SW 1271 (cell line): ENCODE results near the gene RPTOR.

Experiments
- DNase-seq, 2 experiments: peaks; one replicate each; lab custom pipeline; 2025; lab: John Stamatoyannopoulos, UW

Gene RPTOR

DNA sequence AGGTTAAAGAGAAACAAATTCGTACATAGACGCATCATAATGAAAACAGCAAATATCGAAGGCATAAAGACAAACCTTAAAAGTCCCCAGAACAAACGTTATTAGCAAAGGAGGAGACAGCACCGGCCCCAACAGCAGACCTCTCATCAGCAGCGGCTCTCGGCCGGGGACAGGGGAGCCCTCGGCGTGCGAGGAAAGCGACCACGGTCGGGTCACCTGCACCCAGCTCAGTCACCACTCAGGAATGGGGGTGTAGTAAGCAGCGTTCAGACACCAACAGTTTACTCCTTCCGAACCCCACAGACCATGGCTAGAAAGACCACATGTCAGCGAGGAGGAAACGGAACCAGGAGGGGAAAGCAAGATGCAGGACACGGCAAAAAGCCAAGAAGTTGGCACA, 337.7 kb downstream of the RPTOR start:
- DNase-seq: no peak

- no peak for DNase-seq
These were observed 338.5 kb downstream of the RPTOR start for GRCh38 chr17:80882926-80883685.

DNA sequence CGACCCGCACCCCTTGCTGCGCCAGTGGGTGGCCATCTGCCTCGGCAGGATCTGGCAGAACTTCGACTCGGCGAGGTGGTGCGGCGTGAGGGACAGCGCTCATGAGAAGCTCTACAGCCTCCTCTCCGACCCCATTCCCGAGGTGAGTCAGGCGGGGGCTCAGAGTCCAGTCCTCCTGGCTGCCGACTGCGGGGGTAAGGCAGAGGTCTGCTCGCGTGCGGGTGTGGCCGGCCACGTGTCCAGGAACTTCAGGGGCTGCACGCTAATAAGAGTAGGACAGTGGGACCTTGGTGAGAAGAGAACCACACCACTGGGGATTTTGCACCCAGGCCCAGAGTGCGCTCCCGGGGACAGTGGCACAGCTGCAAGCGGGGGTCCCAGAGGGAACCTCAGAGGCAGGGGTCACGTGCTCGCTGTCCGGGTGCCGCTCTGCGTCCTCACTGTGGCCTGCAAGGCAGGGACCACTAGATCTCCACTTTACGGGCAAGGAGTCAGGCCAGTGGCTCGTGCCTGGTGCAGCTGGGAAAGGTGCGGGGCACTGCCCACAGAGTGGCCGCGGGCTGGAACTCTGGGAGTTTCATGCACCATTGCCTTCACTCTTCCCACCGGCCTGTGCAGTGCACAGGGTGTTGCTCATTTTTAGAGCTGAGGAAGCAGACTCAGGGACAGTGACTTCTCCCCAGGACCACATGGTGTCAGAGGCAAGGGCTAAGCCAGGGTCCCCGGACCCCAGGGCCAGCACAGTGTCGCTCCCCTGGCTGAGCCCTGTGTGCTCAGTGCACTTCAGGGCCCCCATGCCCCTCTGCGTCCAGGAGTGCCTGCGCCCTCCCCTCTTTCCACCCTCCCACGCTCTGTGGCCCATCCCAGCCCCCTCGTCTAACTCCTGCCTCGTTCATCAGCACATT, 339.4 kb downstream of the RPTOR start:
- DNase-seq: no peak

GRCh38 chr17:80884811-80885210, 340.2 kb downstream of the RPTOR start:
- no peak for DNase-seq

DNA sequence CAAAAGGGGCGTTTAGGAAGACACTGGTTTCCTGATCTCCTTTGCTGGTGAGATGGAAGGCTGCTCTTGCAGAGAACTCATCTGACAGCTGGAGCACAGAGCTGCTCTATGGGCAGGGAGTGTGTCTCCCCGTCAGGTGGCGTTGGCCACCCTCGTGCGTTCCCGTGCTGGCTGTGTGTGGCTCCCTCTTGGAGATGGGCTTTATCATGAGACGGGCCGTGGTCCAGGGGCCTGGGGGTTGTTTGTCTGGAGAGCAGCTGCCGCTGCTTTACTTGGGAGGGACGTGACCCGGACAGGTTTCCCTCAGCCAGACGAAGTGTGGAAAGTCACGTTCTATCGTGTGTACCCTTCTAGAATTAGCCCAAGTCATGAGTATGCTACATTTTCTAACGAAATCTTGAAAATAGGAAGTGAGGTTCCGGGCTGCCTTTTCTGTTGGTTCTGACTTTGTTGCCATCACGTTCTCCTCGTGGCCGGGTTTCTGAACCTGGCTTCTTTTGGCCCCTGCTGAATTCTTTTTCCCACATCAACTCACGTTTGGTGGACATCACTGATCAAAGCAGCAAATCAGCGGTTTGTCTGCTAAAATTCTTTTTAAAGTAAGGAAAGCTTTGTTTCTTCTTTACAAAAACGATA, 341.4 kb downstream of the RPTOR start:
- DNase-seq: no peak

DNA sequence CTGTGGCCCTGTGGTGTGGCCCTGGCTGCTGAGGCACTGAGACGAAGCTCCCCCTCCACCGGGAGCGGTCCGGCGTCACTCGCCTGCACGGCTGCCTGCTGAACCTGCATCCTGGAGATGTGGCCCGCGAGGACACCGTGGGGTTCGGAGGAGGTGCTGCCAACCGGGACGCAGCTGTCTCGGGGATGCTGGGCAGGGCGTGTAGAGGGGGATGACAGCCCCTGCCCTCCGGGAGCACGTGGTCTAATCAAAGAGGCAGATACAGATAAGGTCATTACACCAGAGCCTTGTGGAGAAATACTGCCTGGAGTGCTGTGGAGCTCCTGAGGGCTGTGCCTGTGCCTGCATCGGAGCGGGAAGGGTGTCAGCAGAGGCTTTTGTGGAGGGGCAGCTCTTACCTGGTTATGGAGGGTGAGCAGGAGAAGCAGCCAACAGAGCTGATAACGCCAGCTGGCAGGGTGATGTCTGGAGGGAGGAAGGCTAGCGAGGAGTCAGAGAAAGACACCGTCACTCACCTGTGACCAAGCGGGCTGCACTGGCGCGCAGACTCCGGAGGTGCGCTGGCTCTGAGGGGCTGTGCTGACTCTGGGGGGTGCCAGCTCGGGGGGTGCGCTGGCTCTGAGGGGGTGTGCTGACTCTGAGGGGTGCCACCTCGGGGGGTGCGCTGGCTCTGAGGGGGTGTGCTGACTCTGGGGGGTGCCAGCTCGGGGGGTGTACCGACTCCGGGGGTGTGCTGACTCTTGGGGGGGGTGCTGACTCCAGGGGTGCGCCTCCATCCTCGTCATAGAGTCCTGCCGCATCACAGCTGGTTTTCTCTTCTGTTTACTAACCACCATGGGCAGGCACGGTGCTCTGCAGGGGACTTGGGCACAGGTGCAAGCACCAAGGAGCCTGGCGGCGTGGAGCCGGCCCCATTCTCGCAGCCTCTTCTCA, 342.3 kb downstream of the RPTOR start:
- no peak for DNase-seq

- no peak for DNase-seq
These were observed 343.1 kb downstream of the RPTOR start for GRCh38 chr17:80887639-80888175.

DNA sequence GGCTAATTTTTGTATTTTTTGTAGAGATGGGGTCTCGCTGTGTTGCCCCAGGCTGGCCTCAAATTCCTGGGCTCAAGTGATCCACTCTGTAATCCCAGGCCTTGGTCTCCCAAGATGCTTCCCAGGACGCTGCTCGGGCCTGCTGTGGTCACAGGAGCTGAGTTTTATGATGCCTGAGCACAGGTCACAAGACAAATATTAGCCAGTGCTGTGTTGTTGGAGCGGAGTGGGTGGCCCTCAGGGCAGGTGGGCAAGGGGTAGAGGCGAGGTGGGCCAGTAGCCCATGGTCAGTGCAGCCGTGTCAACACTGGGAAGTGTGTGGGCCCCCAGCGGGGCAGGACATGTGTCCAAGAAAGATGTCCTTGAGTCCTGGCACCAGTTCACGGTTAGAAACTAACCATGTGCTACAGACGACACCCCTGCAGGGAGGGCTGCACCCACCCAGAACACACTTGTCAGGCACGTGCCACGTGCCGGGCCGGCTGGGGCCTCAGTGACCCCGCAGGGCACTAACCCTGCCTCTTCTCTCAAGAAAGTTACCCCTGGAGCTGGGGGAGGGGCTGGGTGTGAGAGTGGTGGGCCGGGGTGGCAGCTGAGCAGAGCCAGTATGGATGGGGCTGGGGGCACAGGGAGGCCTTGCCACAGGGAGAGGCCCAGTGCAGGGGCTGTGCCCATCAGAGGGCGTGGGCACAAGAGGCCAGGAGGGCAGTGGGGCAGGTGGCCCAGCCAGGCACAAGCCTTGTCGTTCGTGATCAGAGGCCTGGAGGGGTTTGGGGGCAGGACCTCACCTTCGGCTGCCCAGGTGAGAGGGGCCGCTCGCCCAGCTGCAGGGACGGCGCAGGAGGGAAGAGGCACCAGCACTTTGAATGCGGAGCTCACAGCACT, 343.9 kb downstream of the RPTOR start:
- DNase-seq: no peak

DNA sequence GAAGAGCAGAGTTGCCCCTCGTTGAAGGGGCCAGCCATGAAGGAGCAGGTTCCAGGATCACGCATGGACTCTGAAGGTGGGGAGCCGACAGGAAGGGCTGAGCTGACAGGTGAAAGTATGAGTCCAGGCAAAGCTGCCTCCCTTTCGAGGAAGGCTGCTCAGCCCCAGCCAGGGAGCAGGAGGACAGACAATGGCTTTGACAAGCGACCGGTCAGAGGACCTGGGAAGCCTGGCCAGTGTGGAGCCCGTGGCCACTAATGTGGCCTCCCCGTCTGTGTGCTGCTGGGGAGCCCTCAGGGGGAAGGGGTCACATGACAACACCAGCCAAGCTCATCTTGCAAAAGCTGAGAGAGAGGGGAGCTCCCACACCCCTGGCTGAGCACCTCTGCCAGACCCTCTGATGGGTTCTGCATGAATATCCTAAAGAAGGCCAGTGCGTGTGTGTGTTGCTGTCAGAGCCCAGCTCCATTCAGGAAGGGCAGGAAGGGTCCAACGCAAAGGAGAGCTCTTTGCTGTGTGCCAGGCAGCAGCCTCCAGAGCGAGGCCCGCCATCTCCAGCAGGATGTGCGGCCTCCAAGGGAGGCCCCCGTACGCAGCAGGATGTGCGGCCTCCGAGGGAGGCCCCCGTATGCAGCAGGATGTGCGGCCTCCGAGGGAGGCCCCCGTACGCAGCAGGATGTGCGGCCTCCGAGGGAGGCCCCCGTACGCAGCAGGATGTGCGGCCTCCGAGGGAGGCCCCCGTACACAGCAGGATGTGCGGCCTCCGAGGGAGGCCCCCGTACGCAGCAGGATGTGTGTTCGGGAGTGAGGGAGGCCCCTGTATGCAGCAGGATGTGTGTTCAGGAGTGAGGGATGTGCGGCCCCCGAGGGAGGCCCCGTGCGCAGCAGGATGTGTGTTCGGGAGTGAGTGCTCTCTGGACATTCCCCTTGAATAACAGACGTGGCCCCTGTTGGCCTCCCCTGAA, 344.9 kb downstream of the RPTOR start:
- no peak for DNase-seq

GRCh38 chr17:80890196-80890920, 345.7 kb downstream of the RPTOR start:
- DNase-seq: no peak

- DNase-seq: no peak
These were observed 346.3 kb downstream of the RPTOR start for GRCh38 chr17:80890921-80891396.

- DNase-seq: peak; percentile 75 to 87
These were observed 346.9 kb downstream of the RPTOR start for GRCh38 chr17:80891397-80892018.

DNA sequence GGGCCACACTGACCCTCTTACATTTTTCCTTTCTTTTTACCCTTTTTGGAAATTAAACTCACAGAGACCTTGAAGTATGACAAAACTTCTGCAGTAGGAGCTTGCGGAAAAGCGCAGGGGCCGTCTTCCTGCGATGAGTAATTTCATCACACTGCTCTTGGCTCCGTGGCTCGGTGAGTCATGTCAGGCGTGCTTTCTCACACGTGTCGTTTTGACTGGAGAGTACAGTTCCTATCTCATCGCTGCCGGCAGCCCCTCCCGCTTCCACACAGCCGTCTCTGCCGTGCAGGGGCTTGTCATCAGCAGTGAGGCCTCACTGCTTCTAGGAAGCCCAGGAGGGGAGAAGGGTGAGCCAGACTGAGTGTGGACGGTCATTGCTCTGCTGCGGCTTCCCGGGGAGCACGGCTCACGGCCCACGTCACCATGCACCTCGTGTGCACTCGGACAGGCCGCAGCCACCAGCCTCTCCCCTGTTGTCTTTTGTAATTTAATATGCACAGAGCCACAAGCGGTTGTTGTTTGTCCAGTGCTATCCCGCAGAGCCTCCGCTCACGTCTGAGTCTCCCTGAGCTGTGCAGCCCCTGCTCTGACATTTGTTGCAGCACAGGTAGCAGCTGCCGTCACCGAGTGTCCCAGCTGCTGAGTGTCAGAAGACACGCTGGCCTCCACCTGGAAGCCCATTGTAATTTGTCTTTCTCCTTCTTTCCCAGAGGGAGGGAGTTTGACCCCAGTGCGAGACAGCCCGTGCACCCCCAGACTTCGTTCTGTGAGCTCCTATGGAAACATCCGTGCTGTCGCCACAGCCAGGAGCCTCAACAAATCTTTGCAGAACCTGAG, 347.6 kb downstream of the RPTOR start:
- peak; percentile 75 to 93 for DNase-seq

- DNase-seq: no peak
These were observed 348.4 kb downstream of the RPTOR start for GRCh38 chr17:80892900-80893603.

DNA sequence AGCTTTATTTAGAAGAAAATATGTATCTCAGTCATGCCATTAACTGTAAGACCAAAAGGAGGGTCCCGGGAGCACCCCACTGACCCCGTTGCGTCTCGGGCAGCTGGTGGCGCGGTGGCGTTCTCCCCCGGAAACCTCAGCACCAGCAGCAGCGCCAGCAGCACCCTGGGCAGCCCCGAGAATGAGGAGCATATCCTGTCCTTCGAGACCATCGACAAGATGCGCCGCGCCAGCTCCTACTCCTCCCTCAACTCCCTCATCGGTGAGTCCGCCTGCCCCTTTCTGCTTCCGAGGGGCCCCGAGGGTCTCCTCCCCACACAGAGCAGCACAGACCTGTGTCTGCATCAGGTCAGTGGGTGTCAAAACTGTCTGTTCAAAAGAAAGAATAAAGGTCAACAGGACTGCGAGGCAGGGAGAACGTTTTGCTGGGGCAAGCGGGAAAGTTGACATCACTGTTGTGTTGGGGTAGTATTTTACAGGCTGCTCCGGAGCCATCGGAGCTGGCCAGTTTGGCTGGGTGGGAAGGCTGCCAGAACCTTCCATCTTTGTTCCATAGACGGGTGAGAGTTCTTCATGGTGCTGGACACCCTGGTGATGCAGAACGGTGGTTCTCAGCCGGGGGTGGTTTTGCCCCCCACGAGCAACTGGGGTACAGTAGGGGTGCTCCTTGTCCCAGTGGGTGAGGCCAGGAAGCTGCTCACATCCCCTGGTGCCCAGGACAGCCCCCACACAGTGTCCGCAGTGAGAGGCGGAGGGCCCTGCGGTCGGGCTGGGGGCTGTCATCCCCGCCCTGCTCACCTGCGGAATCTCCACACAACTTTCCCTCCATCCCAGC, 349.2 kb downstream of the RPTOR start:
- no peak for DNase-seq

GRCh38 chr17:80894439-80894721, 349.7 kb downstream of the RPTOR start:
- DNase-seq: no peak
